HepG2 (cell line): Measurements from ENCODE around the gene SRF. TPM values are rescaled to one million over a fixed set of nuclear protein-coding genes. Genes with fewer than 3 reads are reported as not detected.

Source experiments
- CBX2 ChIP-seq, 2 experiments: fragments of 200-600 bp in 1 of 2; sonication (generic); formaldehyde crosslinking in 1 of 2; IDR thresholded peaks; 2 replicates each; pipeline versions ENCODE4 v1.7.0 to v1.8.1; 2018 to 2022; ENCODE audit warnings: low read depth in 2 of 2, low read length in 1 of 2, mild to moderate bottlenecking in 1 of 2, missing genetic modification reagents in 1 of 2
- FOXK1 ChIP-seq: sonication (generic); formaldehyde crosslinking; IDR thresholded peaks from 2 replicates; pipeline ENCODE4 v1.4.0; 2020; ENCODE audit warnings: low read depth, missing genetic modification reagents, borderline replicate concordance
- KDM4B ChIP-seq: sonication (generic); formaldehyde crosslinking; IDR thresholded peaks from 2 replicates; pipeline ENCODE4 v1.4.0; 2020; ENCODE audit warnings: missing genetic modification reagents
- NFKBIZ ChIP-seq: IDR thresholded peaks from 2 replicates; pipeline ENCODE4 v1.6.1; 2018; ENCODE audit warnings: missing genetic modification reagents, missing compliant biosample characterization
- U2AF2 ChIP-seq: fragments of 200-400 bp; formaldehyde crosslinking; IDR thresholded peaks from 2 replicates; pipeline ENCODE4 v1.6.1; 2017; ENCODE audit warnings: low read depth, mild to moderate bottlenecking, low read length
- ZNF501 ChIP-seq: sonication (generic); formaldehyde crosslinking; IDR thresholded peaks from 2 replicates; pipeline ENCODE4 v1.5.1; 2020; ENCODE audit warnings: mild to moderate bottlenecking, moderate library complexity, missing genetic modification reagents
- ZNF883 ChIP-seq: sonication (generic); formaldehyde crosslinking; IDR thresholded peaks from 2 replicates; pipeline ENCODE4 v1.5.1; 2020; ENCODE audit warnings: mild to moderate bottlenecking, missing genetic modification reagents; ENCODE audit errors: not compliant biosample characterization
- ZSCAN21 ChIP-seq: sonication (generic); formaldehyde crosslinking; IDR thresholded peaks from 2 replicates; pipeline ENCODE4 v1.8.0; 2022; ENCODE audit warnings: mild to moderate bottlenecking, missing genetic modification reagents, moderate library complexity, borderline replicate concordance
- polyA plus RNA-seq, 8 experiments: library from polyadenylated mRNA; depleted of rRNA in 3 of 8; stranded (reverse) in 7 of 8; unstranded in 1 of 8; fragments of >200 nt; fragmentation: Illumina TruSeq in 4 of 8; extraction: Trizol in 4 of 8; gene quantifications; 2 replicates each; pipeline versions ENCODE4 v1.2.1 to v1.2.3, GENCODE V29; 2011 to 2016; ENCODE audit warnings: low read depth in 4 of 8, missing spikeins in 1 of 8, mixed read lengths in 1 of 8; ENCODE audit not compliant: insufficient read depth in 1 of 8
- total RNA-seq, 5 experiments: library from RNA; depleted of rRNA; stranded (reverse); fragments of >200 nt; fragmentation: Illumina TruSeq; extraction: Trizol; gene quantifications; 2 replicates each; pipeline ENCODE4 v1.2.3, GENCODE V29; 2016; ENCODE audit warnings: low read depth in 1 of 5
- TF ChIP-seq, protein P1 (sequence below): sonication (generic); formaldehyde crosslinking; IDR thresholded peaks from 2 replicates; pipeline ENCODE4 v1.8.0; 2022; ENCODE audit warnings: missing genetic modification reagents, mild to moderate bottlenecking, moderate library complexity, borderline replicate concordance
- TF ChIP-seq, protein P2 (sequence below): sonication (generic); formaldehyde crosslinking; IDR thresholded peaks from 2 replicates; pipeline ENCODE4 v1.4.0; 2020; ENCODE audit warnings: missing genetic modification reagents
- TF ChIP-seq, protein P3 (sequence below): sonication (generic); formaldehyde crosslinking; IDR thresholded peaks from 2 replicates; pipeline ENCODE4 v1.5.1; 2020; ENCODE audit warnings: mild to moderate bottlenecking, missing genetic modification reagents, borderline replicate concordance
- TF ChIP-seq, protein P4 (sequence below): IDR thresholded peaks from 2 replicates; pipeline ENCODE4 v1.6.1; 2016; ENCODE audit warnings: control low read depth
- TF ChIP-seq, protein P5 (sequence below), 2 experiments: sonication (generic) in 1 of 2; formaldehyde crosslinking in 1 of 2; IDR thresholded peaks; 2 replicates each; pipeline versions ENCODE4 v1.4.0 to v1.6.1; 2016 to 2020; ENCODE audit warnings: borderline replicate concordance in 1 of 2, low read depth in 1 of 2, mild to moderate bottlenecking in 1 of 2, missing genetic modification reagents in 1 of 2

Gene SRF
- total and polyA plus RNA-seq, 2 of the 13 experiments (the other 11 are each of a cell fraction or from before 2014, with no cell fraction given) = 25.5 to 44.1 TPM

DNA sequence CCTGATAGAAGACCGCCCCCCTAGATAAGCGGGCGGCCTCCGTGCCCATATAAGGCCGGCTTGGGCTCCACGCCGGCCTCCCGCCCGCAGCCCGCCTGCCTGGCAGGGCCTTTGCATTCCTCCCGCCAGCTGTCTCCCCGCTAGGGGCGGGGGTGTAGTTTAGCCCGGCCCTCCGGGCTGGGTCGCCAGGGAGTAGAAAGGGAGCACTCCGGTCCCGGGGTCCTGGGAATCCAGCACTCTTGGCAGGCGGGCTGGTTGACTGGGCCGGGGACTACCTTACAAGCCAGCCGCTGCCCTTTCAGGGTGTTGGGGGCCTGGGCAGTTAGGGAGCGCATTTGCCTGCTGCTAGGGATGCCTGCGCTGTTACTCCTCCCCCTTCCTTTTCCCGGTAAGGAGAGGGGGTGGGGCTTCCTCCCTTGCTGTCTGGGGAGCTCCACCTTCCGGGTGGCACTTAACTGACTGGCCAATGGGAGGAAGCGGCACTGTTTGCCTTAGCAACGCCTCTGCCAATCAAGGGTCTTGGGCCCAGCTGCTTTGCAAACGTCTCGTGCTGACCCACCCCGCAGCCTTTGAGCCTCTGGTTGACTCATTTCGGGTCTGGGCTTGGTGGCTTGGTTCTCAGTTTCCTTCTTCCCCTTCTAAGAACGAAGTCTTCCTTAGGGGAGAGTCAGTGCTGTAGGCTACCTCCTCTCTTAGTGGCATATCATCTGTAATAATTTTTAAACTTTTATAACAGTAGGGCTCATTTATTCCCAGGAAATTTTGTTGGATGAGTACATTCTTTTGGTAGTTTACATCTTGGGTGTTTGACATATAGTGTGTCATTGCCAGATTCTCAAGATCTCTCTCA lies 3.4 kb downstream of the SRF start (continued):
- TF ChIP-seq, protein P1, sequence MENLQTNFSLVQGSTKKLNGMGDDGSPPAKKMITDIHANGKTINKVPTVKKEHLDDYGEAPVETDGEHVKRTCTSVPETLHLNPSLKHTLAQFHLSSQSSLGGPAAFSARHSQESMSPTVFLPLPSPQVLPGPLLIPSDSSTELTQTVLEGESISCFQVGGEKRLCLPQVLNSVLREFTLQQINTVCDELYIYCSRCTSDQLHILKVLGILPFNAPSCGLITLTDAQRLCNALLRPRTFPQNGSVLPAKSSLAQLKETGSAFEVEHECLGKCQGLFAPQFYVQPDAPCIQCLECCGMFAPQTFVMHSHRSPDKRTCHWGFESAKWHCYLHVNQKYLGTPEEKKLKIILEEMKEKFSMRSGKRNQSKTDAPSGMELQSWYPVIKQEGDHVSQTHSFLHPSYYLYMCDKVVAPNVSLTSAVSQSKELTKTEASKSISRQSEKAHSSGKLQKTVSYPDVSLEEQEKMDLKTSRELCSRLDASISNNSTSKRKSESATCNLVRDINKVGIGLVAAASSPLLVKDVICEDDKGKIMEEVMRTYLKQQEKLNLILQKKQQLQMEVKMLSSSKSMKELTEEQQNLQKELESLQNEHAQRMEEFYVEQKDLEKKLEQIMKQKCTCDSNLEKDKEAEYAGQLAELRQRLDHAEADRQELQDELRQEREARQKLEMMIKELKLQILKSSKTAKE (CRISPR knock-in tag) = no peak
- TF ChIP-seq U2AF2 = peak; percentile 59; the same call in 1 of the 2 replicates
- TF ChIP-seq, protein P2, sequence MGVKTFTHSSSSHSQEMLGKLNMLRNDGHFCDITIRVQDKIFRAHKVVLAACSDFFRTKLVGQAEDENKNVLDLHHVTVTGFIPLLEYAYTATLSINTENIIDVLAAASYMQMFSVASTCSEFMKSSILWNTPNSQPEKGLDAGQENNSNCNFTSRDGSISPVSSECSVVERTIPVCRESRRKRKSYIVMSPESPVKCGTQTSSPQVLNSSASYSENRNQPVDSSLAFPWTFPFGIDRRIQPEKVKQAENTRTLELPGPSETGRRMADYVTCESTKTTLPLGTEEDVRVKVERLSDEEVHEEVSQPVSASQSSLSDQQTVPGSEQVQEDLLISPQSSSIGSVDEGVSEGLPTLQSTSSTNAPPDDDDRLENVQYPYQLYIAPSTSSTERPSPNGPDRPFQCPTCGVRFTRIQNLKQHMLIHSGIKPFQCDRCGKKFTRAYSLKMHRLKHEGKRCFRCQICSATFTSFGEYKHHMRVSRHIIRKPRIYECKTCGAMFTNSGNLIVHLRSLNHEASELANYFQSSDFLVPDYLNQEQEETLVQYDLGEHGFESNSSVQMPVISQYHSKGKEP = peak; percentile 22; the same call in 1 of the 2 replicates
- peak; percentile 40; the same call in 1 of the 2 replicates for TF ChIP-seq NFKBIZ (CRISPR knock-in tag)
- peak; percentile 74; the same call in 1 of the 2 replicates for TF ChIP-seq FOXK1 (CRISPR knock-in tag)
- TF ChIP-seq, protein P3, sequence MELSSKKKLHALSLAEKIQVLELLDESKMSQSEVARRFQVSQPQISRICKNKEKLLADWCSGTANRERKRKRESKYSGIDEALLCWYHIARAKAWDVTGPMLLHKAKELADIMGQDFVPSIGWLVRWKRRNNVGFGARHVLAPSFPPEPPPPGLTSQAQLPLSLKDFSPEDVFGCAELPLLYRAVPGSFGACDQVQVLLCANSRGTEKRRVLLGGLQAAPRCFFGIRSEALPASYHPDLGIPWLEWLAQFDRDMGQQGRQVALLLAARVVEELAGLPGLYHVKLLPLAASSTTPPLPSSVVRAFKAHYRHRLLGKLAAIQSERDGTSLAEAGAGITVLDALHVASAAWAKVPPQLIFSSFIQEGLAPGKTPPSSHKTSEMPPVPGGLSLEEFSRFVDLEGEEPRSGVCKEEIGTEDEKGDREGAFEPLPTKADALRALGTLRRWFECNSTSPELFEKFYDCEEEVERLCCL (CRISPR knock-in tag) = peak; percentile 59; the same call in 1 of the 2 replicates
- TF ChIP-seq, protein P4, sequence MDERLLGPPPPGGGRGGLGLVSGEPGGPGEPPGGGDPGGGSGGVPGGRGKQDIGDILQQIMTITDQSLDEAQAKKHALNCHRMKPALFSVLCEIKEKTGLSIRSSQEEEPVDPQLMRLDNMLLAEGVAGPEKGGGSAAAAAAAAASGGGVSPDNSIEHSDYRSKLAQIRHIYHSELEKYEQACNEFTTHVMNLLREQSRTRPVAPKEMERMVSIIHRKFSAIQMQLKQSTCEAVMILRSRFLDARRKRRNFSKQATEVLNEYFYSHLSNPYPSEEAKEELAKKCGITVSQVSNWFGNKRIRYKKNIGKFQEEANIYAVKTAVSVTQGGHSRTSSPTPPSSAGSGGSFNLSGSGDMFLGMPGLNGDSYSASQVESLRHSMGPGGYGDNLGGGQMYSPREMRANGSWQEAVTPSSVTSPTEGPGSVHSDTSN (CRISPR knock-in tag) = peak; percentile 78
- TF ChIP-seq KDM4B (CRISPR knock-in tag) = peak; percentile 74; the same call in 1 of the 2 replicates
- TF ChIP-seq, protein P5, sequence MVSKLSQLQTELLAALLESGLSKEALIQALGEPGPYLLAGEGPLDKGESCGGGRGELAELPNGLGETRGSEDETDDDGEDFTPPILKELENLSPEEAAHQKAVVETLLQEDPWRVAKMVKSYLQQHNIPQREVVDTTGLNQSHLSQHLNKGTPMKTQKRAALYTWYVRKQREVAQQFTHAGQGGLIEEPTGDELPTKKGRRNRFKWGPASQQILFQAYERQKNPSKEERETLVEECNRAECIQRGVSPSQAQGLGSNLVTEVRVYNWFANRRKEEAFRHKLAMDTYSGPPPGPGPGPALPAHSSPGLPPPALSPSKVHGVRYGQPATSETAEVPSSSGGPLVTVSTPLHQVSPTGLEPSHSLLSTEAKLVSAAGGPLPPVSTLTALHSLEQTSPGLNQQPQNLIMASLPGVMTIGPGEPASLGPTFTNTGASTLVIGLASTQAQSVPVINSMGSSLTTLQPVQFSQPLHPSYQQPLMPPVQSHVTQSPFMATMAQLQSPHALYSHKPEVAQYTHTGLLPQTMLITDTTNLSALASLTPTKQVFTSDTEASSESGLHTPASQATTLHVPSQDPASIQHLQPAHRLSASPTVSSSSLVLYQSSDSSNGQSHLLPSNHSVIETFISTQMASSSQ (IDR thresholded peaks at IDR 0.05; ENCODE audit: low read depth) = no peak
- TF ChIP-seq, protein P5 (CRISPR knock-in tag; IDR thresholded peaks at IDR 0.05; ENCODE audit: borderline replicate concordance) = 0 out of 2 replicates have a peak, but pooled peaks have one; percentile 56
- TF ChIP-seq ZNF501 (CRISPR knock-in tag) = peak; percentile 89; the same call in 1 of the 2 replicates
- TF ChIP-seq ZSCAN21 (CRISPR knock-in tag) = peak; percentile 43; the same call in 1 of the 2 replicates
- peak; percentile 83 for TF ChIP-seq ZNF883 (CRISPR knock-in tag)
- no peak for TF ChIP-seq CBX2 (IDR thresholded peaks at IDR 0.05; ENCODE audit: low read depth, low read length)
- TF ChIP-seq CBX2 (CRISPR knock-in tag; IDR thresholded peaks at IDR 0.05; ENCODE audit: low read depth) = no peak
